Measurements from ENCODE around the gene AKIRIN2. TPM values are rescaled to one million over a fixed set of nuclear protein-coding genes. Genes with fewer than 3 reads are reported as not detected.

Gene AKIRIN2
- total RNA-seq, 4 donors from 2014 or later: 17.4 to 24.0 (median 21.7) TPM

DNA sequence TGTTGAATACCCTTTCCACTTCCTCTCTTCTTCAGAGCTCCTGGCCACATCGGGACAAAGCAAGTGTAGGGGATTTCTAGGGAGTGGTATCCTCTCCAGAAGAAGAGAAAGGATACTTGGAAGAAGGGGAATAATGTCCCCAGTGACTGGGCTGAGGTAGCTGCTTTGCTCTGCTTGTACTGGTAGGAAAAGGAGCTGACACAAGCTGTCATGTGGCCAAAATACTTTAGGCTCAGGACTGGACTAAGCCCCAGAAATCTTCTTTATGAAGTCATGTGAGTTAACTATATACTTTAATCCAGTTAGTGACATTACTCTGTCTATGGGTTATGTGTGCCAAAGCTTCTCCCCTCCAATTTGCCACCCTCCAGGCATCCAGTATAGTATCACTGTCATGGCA, 40.5 kb downstream of the AKIRIN2 start:
- peaks cover 0 to 7% (median 3%) of the 10 kb centered on the region in 4 donors for H3K36me3 ChIP-seq
- no peak for DNase-seq (ENCODE audit: extremely low spot score)
- intact Hi-C loops (cut with DNase I): no loop called here
- no peaks in the 10 kb centered on the region for H3K27me3 ChIP-seq
- H3K4me3 ChIP-seq: no peak overlapping the region
- H3K27ac ChIP-seq (replicated peaks in 1 of 4): peak overlapping the region in 2 of 4 donors; percentile 69 to 76
- peaks cover 0 to 37% (median 29%) of the 10 kb centered on the region in 4 donors for H3K4me1 ChIP-seq
- 69% methylated on average over 1 of the region's 1 CpG for WGBS
- TF ChIP-seq POLR2A (IDR thresholded peaks at IDR 0.05; ENCODE audit: low read depth) (no peak), POLR2AphosphoS5 (IDR thresholded peaks at IDR 0.05) (no peak), EP300 (IDR thresholded peaks at IDR 0.05) (no peak)
- TF ChIP-seq, protein P1, sequence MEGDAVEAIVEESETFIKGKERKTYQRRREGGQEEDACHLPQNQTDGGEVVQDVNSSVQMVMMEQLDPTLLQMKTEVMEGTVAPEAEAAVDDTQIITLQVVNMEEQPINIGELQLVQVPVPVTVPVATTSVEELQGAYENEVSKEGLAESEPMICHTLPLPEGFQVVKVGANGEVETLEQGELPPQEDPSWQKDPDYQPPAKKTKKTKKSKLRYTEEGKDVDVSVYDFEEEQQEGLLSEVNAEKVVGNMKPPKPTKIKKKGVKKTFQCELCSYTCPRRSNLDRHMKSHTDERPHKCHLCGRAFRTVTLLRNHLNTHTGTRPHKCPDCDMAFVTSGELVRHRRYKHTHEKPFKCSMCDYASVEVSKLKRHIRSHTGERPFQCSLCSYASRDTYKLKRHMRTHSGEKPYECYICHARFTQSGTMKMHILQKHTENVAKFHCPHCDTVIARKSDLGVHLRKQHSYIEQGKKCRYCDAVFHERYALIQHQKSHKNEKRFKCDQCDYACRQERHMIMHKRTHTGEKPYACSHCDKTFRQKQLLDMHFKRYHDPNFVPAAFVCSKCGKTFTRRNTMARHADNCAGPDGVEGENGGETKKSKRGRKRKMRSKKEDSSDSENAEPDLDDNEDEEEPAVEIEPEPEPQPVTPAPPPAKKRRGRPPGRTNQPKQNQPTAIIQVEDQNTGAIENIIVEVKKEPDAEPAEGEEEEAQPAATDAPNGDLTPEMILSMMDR (IDR thresholded peaks at IDR 0.05): no peak
- H3K9me3 ChIP-seq: no peaks in the 10 kb centered on the region

DNA sequence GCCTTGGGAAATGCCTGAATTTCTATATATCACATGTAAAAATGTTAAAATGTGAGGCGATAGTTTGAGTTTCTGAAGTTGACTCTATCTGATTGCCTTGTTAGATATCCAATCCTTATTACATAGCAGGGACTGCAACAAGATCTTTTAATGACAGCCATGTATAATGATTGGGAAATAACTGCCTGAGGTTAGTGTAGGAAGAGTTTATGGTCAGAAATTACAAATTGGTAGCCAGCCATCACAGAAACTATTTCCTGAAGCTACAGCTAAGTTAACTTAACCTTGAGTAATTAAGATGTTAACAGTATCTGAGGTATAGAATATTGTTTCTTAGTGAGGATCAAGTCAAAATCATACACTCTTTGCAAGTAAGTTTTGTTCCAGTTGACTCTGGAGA, 41.0 kb downstream of the AKIRIN2 start:
- no peak for DNase-seq (ENCODE audit: extremely low spot score)
- TF ChIP-seq, protein P1 (IDR thresholded peaks at IDR 0.05): no peak
- no peak for TF ChIP-seq POLR2A (IDR thresholded peaks at IDR 0.05; ENCODE audit: low read depth)
- no peak for TF ChIP-seq POLR2AphosphoS5 (IDR thresholded peaks at IDR 0.05)
- TF ChIP-seq EP300 (IDR thresholded peaks at IDR 0.05): no peak
- H3K36me3 ChIP-seq: peaks cover 0 to 5% (median 2%) of the 10 kb centered on the region in 4 donors
- H3K4me1 ChIP-seq: peaks cover 0 to 37% (median 29%) of the 10 kb centered on the region in 4 donors
- H3K4me3 ChIP-seq: no peak overlapping the region
- 65% methylated on average over 1 of the region's 1 CpG for WGBS
- no peaks in the 10 kb centered on the region for H3K27me3 ChIP-seq
- intact Hi-C loops (cut with DNase I): no loop called here
- peak overlapping the region in 2 of 4 donors; percentile 69 to 76 for H3K27ac ChIP-seq (replicated peaks in 1 of 4)
- no peaks in the 10 kb centered on the region for H3K9me3 ChIP-seq

DNA sequence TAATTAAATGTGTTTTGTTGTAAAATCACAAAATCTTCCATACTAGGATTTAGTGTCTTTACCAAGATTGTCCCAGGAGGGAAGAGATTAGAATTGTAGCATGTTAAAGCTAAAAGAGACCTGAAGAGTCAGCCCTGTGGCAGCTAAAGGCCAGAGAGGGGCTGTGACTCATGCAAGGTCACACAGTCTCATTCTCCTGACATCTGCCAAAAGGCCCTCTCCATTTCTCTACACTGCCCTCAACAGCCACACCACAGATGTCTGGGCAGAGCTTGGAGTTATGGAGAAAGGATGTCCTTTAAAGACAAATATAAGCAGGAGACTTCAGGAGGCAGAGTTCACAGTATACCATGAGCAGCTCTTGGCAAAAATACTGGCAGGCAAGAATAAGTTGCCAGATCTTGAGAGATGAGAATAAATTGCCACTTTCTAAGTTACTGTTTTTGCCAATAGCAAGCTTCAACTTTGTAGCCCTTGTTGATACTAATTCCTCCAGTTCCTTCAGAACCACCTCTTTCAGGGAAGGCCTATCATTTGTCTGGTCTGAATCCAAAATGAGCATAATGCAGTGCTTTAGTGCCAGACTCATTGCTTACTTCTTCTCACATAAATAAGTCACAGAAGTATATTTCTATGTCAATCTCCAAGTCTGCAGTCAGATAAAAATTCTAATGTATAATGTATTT, 41.7 kb downstream of the AKIRIN2 start:
- intact Hi-C loops (cut with DNase I): no loop called here
- TF ChIP-seq POLR2A (IDR thresholded peaks at IDR 0.05; ENCODE audit: low read depth): no peak
- TF ChIP-seq, protein P1 (IDR thresholded peaks at IDR 0.05): no peak
- no peak for TF ChIP-seq POLR2AphosphoS5 (IDR thresholded peaks at IDR 0.05)
- TF ChIP-seq EP300 (IDR thresholded peaks at IDR 0.05): no peak
- Histone ChIP-seq H3K9me3 (no peaks in the 10 kb centered on the region), H3K27me3 (no peaks in the 10 kb centered on the region), H3K4me1 (peaks cover 0 to 37% (median 29%) of the 10 kb centered on the region in 4 donors), H3K4me3 (no peak overlapping the region), H3K27ac (replicated peaks in 1 of 4) (peak overlapping the region; percentile 20 to 76 (median 56)), H3K36me3 (peaks cover 0 to 5% (median 0%) of the 10 kb centered on the region in 4 donors)
- DNase-seq (ENCODE audit: extremely low spot score): no peak

DNA sequence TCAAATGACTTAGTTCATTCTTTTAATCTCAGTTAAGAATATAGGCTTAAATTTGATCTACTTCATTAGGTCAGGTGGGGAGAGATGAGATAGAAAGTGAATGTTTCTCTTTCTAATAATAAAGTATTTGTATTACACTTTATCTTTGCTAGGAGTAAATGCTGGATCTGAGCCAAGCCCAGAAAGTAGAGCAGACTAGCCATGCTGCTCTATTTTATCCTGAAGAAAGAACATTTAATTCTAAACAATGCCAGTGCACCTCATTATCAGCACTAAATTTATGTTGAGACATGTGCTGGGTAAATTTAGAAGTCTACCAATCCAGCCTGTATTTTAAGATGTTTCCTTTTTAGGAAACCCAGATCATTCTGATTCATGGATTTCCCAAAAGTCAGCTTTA, 43.5 kb downstream of the AKIRIN2 start:
- no peak for TF ChIP-seq EP300 (IDR thresholded peaks at IDR 0.05)
- TF ChIP-seq POLR2A (IDR thresholded peaks at IDR 0.05; ENCODE audit: low read depth): no peak
- TF ChIP-seq, protein P1 (IDR thresholded peaks at IDR 0.05): no peak
- no peak for TF ChIP-seq POLR2AphosphoS5 (IDR thresholded peaks at IDR 0.05)
- intact Hi-C loops (cut with DNase I): no loop called here

More for the DNA sequence above, 43.5 kb downstream of the AKIRIN2 start:
- Histone ChIP-seq H3K4me3 (peak overlapping the region in 1 of 4 donors; percentile 1), H3K36me3 (peaks cover 0 to 5% (median under 1%) of the 10 kb centered on the region in 4 donors), H3K9me3 (no peaks in the 10 kb centered on the region), H3K27me3 (no peaks in the 10 kb centered on the region), H3K27ac (replicated peaks in 1 of 4) (peak overlapping the region; percentile 42 to 76 (median 56)), H3K4me1 (peaks cover 0 to 37% (median 29%) of the 10 kb centered on the region in 4 donors)
- DNase-seq (ENCODE audit: extremely low spot score): no peak
